GM12875 (cell line): ENCODE measurements around the gene HOMEZ.

Source experiments
- H3K4me3 ChIP-seq: one replicate; pipeline ENCODE4 v1.5.1; 2011; ENCODE audit warnings: low read depth, low read length, control low read depth
- TF ChIP-seq, protein P1 (sequence below): IDR thresholded peaks from 2 replicates; pipeline ENCODE4 v1.5.1; 2011; ENCODE audit warnings: low read depth, mild to moderate bottlenecking, control low read depth, inconsistent platforms, low read length, moderate library complexity, borderline replicate concordance; ENCODE audit not compliant: insufficient read depth

The HOMEZ gene

DNA sequence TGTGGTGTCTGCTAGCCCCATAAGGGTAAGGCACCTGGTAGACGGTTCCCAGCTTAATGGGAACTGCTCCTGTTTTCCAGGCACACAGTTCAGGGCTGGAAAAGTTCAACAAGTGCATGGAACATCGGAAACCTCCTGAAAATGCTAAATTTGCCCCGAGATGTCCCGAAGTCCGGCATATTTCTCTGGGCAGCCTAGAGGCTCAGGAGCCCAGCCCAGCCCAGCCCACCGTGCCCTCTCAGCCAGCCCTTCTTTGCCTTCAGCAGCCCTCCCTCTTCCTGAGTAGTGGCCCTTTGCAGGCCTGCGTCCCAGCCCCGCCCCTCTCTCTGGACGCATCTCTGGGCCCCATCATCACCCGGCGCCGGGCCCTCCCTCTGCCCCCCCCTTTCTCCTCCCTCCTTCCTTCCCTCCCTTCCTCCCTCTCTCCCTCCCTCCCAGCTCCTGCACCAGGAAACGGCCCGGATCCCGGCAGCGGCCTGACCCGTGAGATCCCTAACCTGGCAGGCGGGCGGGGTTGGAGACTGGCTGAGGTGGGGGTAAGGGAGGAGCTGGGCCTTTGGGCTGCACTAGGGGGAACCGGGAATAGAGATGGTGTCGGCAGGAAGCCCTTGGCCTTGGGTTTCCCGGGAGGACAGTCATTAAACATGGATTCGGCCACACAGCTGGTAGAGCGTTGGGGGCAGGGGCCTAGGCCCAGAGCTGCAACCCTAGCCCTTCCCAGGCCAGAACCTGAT, 20.6 kb upstream of the HOMEZ start, which contains the start of gene BCL2L2:
Gene BCL2L2 (plus strand): TSS at position 422 of the 734 bp plus-strand sequence. CDS start 935 bp downstream, outside the sequence.
- H3K4me3 ChIP-seq: peak within 1 kb of the TSS; percentile 67
- TF ChIP-seq, protein P1, sequence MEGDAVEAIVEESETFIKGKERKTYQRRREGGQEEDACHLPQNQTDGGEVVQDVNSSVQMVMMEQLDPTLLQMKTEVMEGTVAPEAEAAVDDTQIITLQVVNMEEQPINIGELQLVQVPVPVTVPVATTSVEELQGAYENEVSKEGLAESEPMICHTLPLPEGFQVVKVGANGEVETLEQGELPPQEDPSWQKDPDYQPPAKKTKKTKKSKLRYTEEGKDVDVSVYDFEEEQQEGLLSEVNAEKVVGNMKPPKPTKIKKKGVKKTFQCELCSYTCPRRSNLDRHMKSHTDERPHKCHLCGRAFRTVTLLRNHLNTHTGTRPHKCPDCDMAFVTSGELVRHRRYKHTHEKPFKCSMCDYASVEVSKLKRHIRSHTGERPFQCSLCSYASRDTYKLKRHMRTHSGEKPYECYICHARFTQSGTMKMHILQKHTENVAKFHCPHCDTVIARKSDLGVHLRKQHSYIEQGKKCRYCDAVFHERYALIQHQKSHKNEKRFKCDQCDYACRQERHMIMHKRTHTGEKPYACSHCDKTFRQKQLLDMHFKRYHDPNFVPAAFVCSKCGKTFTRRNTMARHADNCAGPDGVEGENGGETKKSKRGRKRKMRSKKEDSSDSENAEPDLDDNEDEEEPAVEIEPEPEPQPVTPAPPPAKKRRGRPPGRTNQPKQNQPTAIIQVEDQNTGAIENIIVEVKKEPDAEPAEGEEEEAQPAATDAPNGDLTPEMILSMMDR: no peak

DNA sequence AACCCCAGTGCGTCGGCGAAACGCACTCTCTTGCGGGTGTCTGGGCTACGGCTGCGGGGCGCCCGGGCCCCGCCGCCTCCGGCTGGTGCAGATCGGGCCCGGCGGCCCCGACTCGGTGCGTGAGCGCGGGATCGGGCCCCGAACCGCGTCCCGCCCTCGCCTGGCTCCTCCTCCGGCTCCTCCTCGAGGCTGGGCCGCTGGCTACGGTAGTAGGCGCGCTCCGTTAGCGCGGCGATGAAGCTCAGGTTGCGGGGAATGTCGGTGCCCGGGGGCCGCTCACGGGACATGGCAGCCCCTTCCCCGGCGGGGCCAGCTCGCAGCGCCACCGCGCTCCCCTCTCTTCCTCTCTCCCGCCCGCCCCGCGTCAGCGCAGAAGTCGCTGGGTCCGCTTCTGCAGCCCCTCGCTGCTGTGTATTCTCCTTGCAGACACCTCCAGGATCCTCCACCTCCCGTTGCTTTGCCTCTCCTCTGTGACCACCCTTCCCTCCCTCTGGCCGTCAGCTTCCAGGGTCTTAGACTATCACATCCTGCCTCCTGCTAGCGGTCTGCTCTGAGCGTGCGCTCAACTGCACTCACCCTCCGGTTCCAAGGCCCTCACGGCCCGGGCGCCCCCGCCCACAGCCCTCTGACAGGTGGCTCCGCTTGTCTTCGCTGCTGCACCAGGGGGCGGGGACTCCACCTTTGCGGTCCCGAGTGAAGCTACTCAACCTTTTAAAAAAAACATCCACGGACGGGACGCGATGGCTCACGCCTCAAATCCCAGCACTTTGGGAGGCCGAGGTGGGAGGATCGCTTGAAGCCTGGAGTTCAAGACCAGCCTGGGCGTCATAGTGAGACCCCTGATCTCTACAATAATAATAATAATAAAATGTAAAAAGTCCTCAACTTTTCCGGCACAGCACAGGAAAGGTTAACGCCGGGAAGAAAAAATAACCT, 16.6 kb upstream of the HOMEZ start, which contains the start of gene PPP1R3E:
Gene PPP1R3E (minus strand): TSS at position 570 of the 936 bp plus-strand sequence. CDS start 283 bp downstream, at position 287.
- H3K4me3 ChIP-seq: peak within 1 kb of the TSS; percentile 65
- TF ChIP-seq, protein P1: no peak

DNA sequence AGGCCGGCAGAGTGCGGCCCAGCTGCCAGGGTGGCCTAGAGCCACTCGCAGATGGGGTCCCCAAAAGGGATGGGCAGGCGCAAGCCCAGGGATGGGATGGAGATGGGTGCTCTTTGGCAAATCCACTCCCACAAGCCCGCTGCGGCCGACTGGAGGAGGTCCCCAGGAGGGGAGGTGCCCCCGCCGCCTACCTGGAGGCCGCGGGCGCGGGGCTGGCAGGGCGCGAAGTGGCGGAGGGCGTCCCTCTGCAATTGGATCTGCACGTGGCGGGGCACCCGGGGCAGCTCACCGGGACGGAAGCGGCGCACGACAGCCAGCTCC, 16.0 kb upstream of the HOMEZ start:
- TF ChIP-seq, protein P1: no peak
- H3K4me3 ChIP-seq: peak overlapping the region; percentile 65

DNA sequence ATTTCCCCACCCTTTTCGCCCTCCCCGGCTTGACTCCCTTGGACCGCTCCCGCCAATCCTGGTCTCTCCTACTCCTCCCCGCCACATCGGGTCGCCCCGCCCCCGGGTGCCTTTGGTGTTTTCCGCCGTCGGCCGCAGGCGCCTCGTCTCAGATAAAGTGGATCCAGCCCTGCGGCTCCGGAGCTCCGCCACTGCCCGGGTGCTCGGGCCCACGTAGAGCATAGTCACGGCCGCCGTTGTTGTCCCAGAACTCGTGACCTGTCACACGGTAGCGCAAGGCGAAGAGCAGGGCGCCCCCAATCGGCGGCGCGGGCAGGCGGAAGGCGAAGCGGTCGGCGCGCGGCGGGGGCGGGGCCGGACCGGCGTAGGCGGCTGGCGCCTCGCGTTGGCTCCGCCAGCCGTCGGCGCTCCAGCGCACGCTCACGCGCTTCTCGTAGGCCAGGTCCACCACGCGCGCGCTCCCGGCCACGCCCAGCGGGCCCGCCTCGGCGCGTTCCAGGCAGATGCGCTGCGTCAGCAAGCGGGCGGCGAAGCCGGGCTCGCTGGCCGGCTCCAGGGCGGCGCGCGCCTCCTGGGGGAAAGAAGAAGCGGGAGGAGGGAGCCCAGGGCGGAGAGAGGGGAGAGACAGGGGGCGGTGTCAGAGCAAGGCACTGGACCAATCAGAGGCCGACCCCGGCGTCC, 15.5 kb upstream of the HOMEZ start:
- TF ChIP-seq, protein P1: peak; percentile 86
- H3K4me3 ChIP-seq: peak overlapping the region; percentile 65

DNA sequence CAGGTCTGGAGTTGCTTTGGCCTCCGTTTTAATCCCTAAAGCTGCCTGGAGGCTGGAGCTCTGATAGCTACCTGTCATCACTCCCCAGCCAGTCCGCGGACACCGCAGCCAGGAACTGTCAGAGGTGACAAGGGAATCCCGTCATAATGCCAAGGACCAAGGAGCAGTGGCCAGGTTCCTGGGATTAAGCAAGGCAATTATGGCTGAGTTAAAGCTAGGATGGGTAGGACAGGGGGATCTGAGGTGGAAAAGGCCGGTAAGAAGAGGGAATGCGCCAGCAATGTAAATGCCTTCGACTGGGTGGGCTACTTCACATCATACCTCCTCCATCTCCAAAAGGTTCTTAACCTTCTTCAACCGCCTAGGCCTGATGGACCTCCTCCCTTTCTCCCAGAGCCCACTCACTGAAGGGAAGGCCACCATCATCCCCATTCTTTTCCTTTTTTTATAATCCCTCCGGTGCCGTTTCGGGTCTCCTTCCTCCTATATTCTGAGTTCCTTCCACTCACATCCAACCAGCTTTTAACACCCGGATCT, 14.8 kb upstream of the HOMEZ start:
- TF ChIP-seq, protein P1: no peak
- peak overlapping the region; percentile 46 for H3K4me3 ChIP-seq

DNA sequence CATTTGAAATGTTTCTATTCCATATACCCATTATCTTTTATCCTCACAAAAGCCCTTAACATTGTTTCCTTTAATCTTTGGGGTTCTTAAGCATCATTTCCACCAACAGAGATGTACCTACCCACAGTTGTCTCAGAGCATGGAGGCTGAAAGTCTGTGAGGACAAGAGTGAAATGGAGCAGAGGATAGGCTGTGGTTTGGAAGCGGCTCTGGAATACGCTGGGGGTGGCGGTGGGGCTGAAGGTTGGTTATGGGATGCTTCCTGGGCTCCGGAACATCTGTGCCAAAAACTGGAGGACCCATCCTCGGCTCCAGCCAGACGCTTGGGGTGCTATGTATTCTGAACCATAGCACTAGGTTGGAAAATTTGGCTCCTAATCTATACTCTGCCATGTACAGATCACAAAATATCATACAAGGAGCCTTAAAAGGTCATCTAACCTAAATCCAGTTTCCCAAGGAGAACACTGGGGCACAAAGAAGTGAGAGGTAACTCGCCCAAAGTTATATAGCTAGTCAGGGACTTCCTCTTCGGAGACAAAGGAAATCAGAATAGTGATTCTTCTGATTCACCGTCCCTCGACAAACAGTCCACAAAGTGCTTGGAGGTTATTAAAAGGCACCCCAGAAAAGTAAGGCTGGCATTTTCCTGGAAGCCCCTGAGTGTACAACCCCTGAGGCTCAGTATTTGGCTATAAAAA, 14.2 kb upstream of the HOMEZ start:
- H3K4me3 ChIP-seq: peak overlapping the region; percentile 46
- TF ChIP-seq, protein P1: no peak
